Skeletal muscle satellite cell (primary cell): ENCODE results near the gene SRSF7.
A peak's percentile ranks its signal among the peaks of the same experiment; 100 is the strongest.
"Not testable (repeated sequence)": the region's sequence is repeated elsewhere in the genome, so short reads cannot be mapped to it uniquely, and the experiment has no call there.

Experiments used
- H3K27me3 ChIP-seq: 2 replicates; pipeline ENCODE4 v1.7.0; 2013; ENCODE audit warnings: low read length; ENCODE audit not compliant: control insufficient read depth, insufficient read depth
- H3K36me3 ChIP-seq: 2 replicates; pipeline ENCODE4 v1.7.0; 2013; ENCODE audit warnings: mild to moderate bottlenecking, control low read depth, low read length; ENCODE audit not compliant: insufficient read depth
- H3K4me1 ChIP-seq: 2 replicates; pipeline ENCODE4 v1.7.0; 2013; ENCODE audit warnings: low read length; ENCODE audit not compliant: control insufficient read depth, insufficient read depth
- H3K4me2 ChIP-seq: 2 replicates; pipeline ENCODE4 v1.7.0; 2013; ENCODE audit warnings: mild to moderate bottlenecking, low read length
- H3K4me3 ChIP-seq: 2 replicates; pipeline ENCODE4 v1.7.0; 2013; ENCODE audit warnings: low read length
- H3K9ac ChIP-seq: 2 replicates; pipeline ENCODE4 v1.7.0; 2013; ENCODE audit warnings: mild to moderate bottlenecking, low read depth, low read length, moderate library complexity
- H3K9me3 ChIP-seq: replicated peaks from 2 replicates; pipeline ENCODE4 v1.7.0; 2013; ENCODE audit warnings: mild to moderate bottlenecking, control low read depth, low read length

The SRSF7 gene

GRCh38 chr2:38723173-38723572, 28.0 kb downstream of the SRSF7 start:
- Histone ChIP-seq H3K9ac (no peak overlapping the region), H3K27me3 (no peaks in the 10 kb centered on the region), H3K9me3 (no peaks in the 10 kb centered on the region), H3K36me3 (no peaks in the 10 kb centered on the region), H3K4me1 (peaks cover 17% of the 10 kb centered on the region), H3K4me3 (no peak overlapping the region), H3K4me2 (no peak overlapping the region)

- no peak overlapping the region for H3K4me3 ChIP-seq
- no peaks in the 10 kb centered on the region for H3K9me3 ChIP-seq
- no peaks in the 10 kb centered on the region for H3K36me3 ChIP-seq
- H3K4me2 ChIP-seq, result no peak overlapping the region
- no peaks in the 10 kb centered on the region for H3K27me3 ChIP-seq
- peaks cover 17% of the 10 kb centered on the region for H3K4me1 ChIP-seq
- H3K9ac ChIP-seq, result no peak overlapping the region
Observed at GRCh38 chr2:38722271-38723061, 28.7 kb downstream of the SRSF7 start.

GRCh38 chr2:38720613-38721241, 30.4 kb downstream of the SRSF7 start:
- Histone ChIP-seq H3K27me3 (no peaks in the 10 kb centered on the region), H3K9me3 (no peaks in the 10 kb centered on the region), H3K9ac (no peak overlapping the region), H3K36me3 (no peaks in the 10 kb centered on the region), H3K4me2 (peak overlapping the region; percentile 23), H3K4me3 (no peak overlapping the region), H3K4me1 (peaks cover 17% of the 10 kb centered on the region)

- H3K9me3 ChIP-seq, result no peaks in the 10 kb centered on the region
- no peak overlapping the region for H3K4me3 ChIP-seq
- H3K4me1 ChIP-seq, result peaks cover 17% of the 10 kb centered on the region
- no peak overlapping the region for H3K4me2 ChIP-seq
- no peak overlapping the region for H3K9ac ChIP-seq
- H3K36me3 ChIP-seq, result no peaks in the 10 kb centered on the region
- H3K27me3 ChIP-seq, result no peaks in the 10 kb centered on the region
Observed at GRCh38 chr2:38719706-38720105, 31.5 kb downstream of the SRSF7 start.

- H3K4me3 ChIP-seq, result no peak overlapping the region
- no peaks in the 10 kb centered on the region for H3K36me3 ChIP-seq
- no peaks in the 10 kb centered on the region for H3K27me3 ChIP-seq
- H3K4me2 ChIP-seq, result no peak overlapping the region
- H3K9me3 ChIP-seq, result no peaks in the 10 kb centered on the region
- no peak overlapping the region for H3K9ac ChIP-seq
- H3K4me1 ChIP-seq, result peaks cover 17% of the 10 kb centered on the region
Observed at GRCh38 chr2:38718601-38719000, 32.6 kb downstream of the SRSF7 start.

- Histone ChIP-seq H3K4me2 (no peak overlapping the region), H3K27me3 (no peaks in the 10 kb centered on the region), H3K9ac (no peak overlapping the region), H3K36me3 (no peaks in the 10 kb centered on the region), H3K4me3 (no peak overlapping the region), H3K4me1 (peaks cover 15% of the 10 kb centered on the region), H3K9me3 (no peaks in the 10 kb centered on the region)
Observed at GRCh38 chr2:38716185-38716584, 35.0 kb downstream of the SRSF7 start.

- H3K4me2 ChIP-seq, H3K9me3 ChIP-seq, H3K4me3 ChIP-seq, H3K9ac ChIP-seq, H3K27me3 ChIP-seq, H3K4me1 ChIP-seq, H3K36me3 ChIP-seq: not testable (repeated sequence)
Observed at GRCh38 chr2:38714941-38715340, 36.2 kb downstream of the SRSF7 start.

GRCh38 chr2:38713338-38713737, 37.8 kb downstream of the SRSF7 start:
- Histone ChIP-seq H3K9me3 (no peaks in the 10 kb centered on the region), H3K4me3 (no peak overlapping the region), H3K4me2 (no peak overlapping the region), H3K27me3 (no peaks in the 10 kb centered on the region), H3K4me1 (no peaks in the 10 kb centered on the region), H3K36me3 (no peaks in the 10 kb centered on the region), H3K9ac (no peak overlapping the region)

GRCh38 chr2:38712871-38713270, 38.3 kb downstream of the SRSF7 start:
- Histone ChIP-seq H3K4me3 (no peak overlapping the region), H3K4me1 (no peaks in the 10 kb centered on the region), H3K9me3 (no peaks in the 10 kb centered on the region), H3K36me3 (no peaks in the 10 kb centered on the region), H3K27me3 (no peaks in the 10 kb centered on the region), H3K9ac (no peak overlapping the region), H3K4me2 (no peak overlapping the region)

- Histone ChIP-seq H3K4me1 (no peaks in the 10 kb centered on the region), H3K4me2 (no peak overlapping the region), H3K9me3 (no peaks in the 10 kb centered on the region), H3K36me3 (no peaks in the 10 kb centered on the region), H3K9ac (no peak overlapping the region), H3K27me3 (no peaks in the 10 kb centered on the region), H3K4me3 (no peak overlapping the region)
Observed at GRCh38 chr2:38712413-38712812, 38.7 kb downstream of the SRSF7 start.

GRCh38 chr2:38711558-38711957, 39.6 kb downstream of the SRSF7 start:
- H3K27me3 ChIP-seq, result no peaks in the 10 kb centered on the region
- H3K4me2 ChIP-seq, result no peak overlapping the region
- H3K4me1 ChIP-seq, result no peaks in the 10 kb centered on the region
- H3K4me3 ChIP-seq, result no peak overlapping the region
- H3K36me3 ChIP-seq, result no peaks in the 10 kb centered on the region
- no peaks in the 10 kb centered on the region for H3K9me3 ChIP-seq
- no peak overlapping the region for H3K9ac ChIP-seq
